Heart right ventricle (tissue), 16 donors: ENCODE measurements around the gene SEPTIN2. TPM values are rescaled to one million over a fixed set of nuclear protein-coding genes. Genes with fewer than 3 reads are reported as not detected.

ENCODE experiments used
- ATAC-seq, 8 donors: fragments of 200-7000 bp; cut with Tn5 transposase; one replicate each; pipeline ENCODE4 v1.9.1; 2020; ENCODE audit warnings: mild to moderate bottlenecking in 8 of 8, moderate library complexity in 8 of 8, moderate number of reproducible peaks in 1 of 8
- DNase-seq, 2 donors: peaks; one replicate each; pipeline ENCODE4 v3.0.0-alpha.2; 2020
- H3K27ac ChIP-seq, 10 donors: fragments of 200-600 bp; sonication (generic) in 2 of 10; one replicate each; pipeline versions ENCODE4 v1.5.0 to v1.8.0; 2020 to 2022; ENCODE audit warnings: mild to moderate bottlenecking in 3 of 10
- H3K27me3 ChIP-seq, 7 donors: fragments of 200-600 bp; one replicate each; pipeline ENCODE4 v1.8.0; 2021 to 2022; ENCODE audit warnings: mild to moderate bottlenecking in 2 of 7
- H3K36me3 ChIP-seq, 9 donors: fragments of 200-600 bp; sonication (generic) in 1 of 9; one replicate each; pipeline versions ENCODE4 v1.5.0 to v1.8.0; 2020 to 2022; ENCODE audit warnings: mild to moderate bottlenecking in 2 of 9
- H3K4me1 ChIP-seq, 9 donors: fragments of 200-600 bp; sonication (generic) in 1 of 9; one replicate each; pipeline versions ENCODE4 v1.5.0 to v1.8.0; 2020 to 2022; ENCODE audit warnings: mild to moderate bottlenecking in 4 of 9
- H3K4me3 ChIP-seq, 10 donors: fragments of 200-600 bp; sonication (generic) in 2 of 10; one replicate each; pipeline versions ENCODE4 v1.5.0 to v1.8.0; 2020 to 2022; ENCODE audit warnings: mild to moderate bottlenecking in 7 of 10, moderate library complexity in 2 of 10
- H3K9me3 ChIP-seq, 11 donors: fragments of 200-600 bp in 10 of 11; sonication (generic) in 2 of 11; one replicate each; pipeline versions ENCODE4 v1.5.0 to v1.8.0; 2013 to 2022; ENCODE audit warnings: mild to moderate bottlenecking in 2 of 11, control low read depth in 1 of 11, moderate library complexity in 1 of 11
- CTCF ChIP-seq, 9 donors: fragments of 200-600 bp; sonication (generic) in 2 of 9; IDR thresholded peaks; one replicate each; pipeline versions ENCODE4 v1.5.0 to v1.8.0; 2021 to 2022; ENCODE audit warnings: antibody characterized with exemption in 9 of 9, mild to moderate bottlenecking in 5 of 9, moderate library complexity in 1 of 9
- WGBS, 2 donors: extraction: QIAGEN DNeasy Blood & Tissue Kit; methylation state at CpG; one replicate each; pipeline ENCODE4 v1.1.7; 2013; ENCODE audit warnings: inconsistent platforms in 1 of 2; 5-methylcytosine and 5-hydroxymethylcytosine counted together
- intact Hi-C, 10 donors: fragments of 100-400 bp; cut with DNase I; formaldehyde crosslinking; loops; one replicate each; pipeline versions ENCODE4 v1.11.1 to v1.14.2; 2022
- polyA plus RNA-seq, 2 donors: library from polyadenylated mRNA; stranded (reverse); fragments of 200-250 nt; gene quantifications; one replicate each; pipeline ENCODE4 v1.2.3, GENCODE V29; 2013
- total RNA-seq, 10 donors: library from RNA; stranded (reverse); fragmentation: NEBNext Ultra II Directional in 3 of 10; extraction: Animal tissue kit (Norgen Biotek cat#: 25700) in 3 of 10; gene quantifications; one replicate each; pipeline versions ENCODE4 v1.2.1 to v1.2.4, GENCODE V29; 2021 to 2023
- donor health status: Arrhythmogenic right ventricular cardiomyopathy.
- donor health status: ischemic (EF 13 %, LVEDD 7.1; RV severe dilation, severe dysfunction).
- donor health status: healthy with polysubstance abuse.
- donor health status: DM: no; HTN: yes; CAD: no.
- donor health status: DM: no; HTN: no; CAD: no.
- donor health status: ischemic (EF 25% LVEDD 6.9; RV normal size, moderate dysfunction).
- donor health status: ischemic (EF 25% LVEDD 5.7; RV mildly dilated, moderate dysfunction).
- donor health status: healthy.
- donor health status: DM: yes; HTN: yes; CAD: no.
- donor health status: Ischemic cardiomyopathy.
- donor health status: ischemic (EF 35%, LVEDD 5.7; RV mildly dilated, moderate dysfunction).
- donor health status: nonischemic (EF 11% LVEDD 7.7; RV severe dilation, severe dysfunction).
- donor health status: DM: yes; HTN: yes; CAD: no.
- donor health status: PGD.
- donor health status: ischemic (EF 29% LVEDD 5.4; RV normal size, mild dysfunction).
- donor health status: nonischemic (EF 23%, LVEDD 6.1; RV moderate dilation, normal function).

SEPTIN2 gene
- total and polyA plus RNA-seq, 12 donors = 100 to 249 (median 188) TPM

- peaks cover 6 to 48% (median 39%) of the 10 kb centered on the region in 9 donors for H3K4me1 ChIP-seq
- ATAC-seq (peak; percentile 83 to 93 (median 90)), DNase-seq (peak; percentile 79 to 85)
- H3K27ac ChIP-seq = peak overlapping the region; percentile 63 to 96 (median 93)
- intact Hi-C loops = loop anchor here in 7 of 10 donors (2.0 to 5.0 kb wide), 3 partner anchors 40 to 45 kb away; partner anchors contain the start of genes HDLBP (in 4 of the 7) and SEPTIN2 (in 4 of the 7)
- peaks cover 0 to 24% (median 5%) of the 10 kb centered on the region in 9 donors for H3K36me3 ChIP-seq
- no peaks in the 10 kb centered on the region for H3K27me3 ChIP-seq
- peak overlapping the region; percentile 81 to 96 (median 91) for H3K4me3 ChIP-seq
- WGBS, 2 donors = 0 to 1% methylated on average over 37 of the region's 37 CpGs
- peaks cover 0 to 10% (median 0%) of the 10 kb centered on the region in 11 donors for H3K9me3 ChIP-seq
- no peak for TF ChIP-seq CTCF (IDR thresholded peaks at IDR 0.05)
Observed at GRCh38 chr2:241271706-241272302, 43.9 kb upstream of the SEPTIN2 start.

GRCh38 chr2:241272303-241273209 lies 43.2 kb upstream of the SEPTIN2 start:
- peak overlapping the region; percentile 63 to 96 (median 93) for H3K27ac ChIP-seq

GRCh38 chr2:241273210-241274020 lies 42.3 kb upstream of the SEPTIN2 start:
- no peak for TF ChIP-seq CTCF (IDR thresholded peaks at IDR 0.05)
- ATAC-seq (peak in 4 of 8 donors; percentile 1 to 5 (median 4)), DNase-seq (no peak)
- H3K27me3 ChIP-seq = no peaks in the 10 kb centered on the region
- peaks cover 0 to 8% (median 0%) of the 10 kb centered on the region in 9 donors for H3K36me3 ChIP-seq
- H3K4me1 ChIP-seq = peaks cover 6 to 48% (median 39%) of the 10 kb centered on the region in 9 donors
- peak overlapping the region; percentile 81 to 96 (median 91) for H3K4me3 ChIP-seq
- 51 to 52% methylated on average over 21 of the region's 21 CpGs for WGBS, 2 donors
- peaks cover 0 to 10% (median 0%) of the 10 kb centered on the region in 11 donors for H3K9me3 ChIP-seq
- intact Hi-C loops = loop anchor here in 7 of 10 donors (2.0 to 5.0 kb wide), 3 partner anchors 39 to 44 kb away; partner anchors contain the start of genes HDLBP (in 4 of the 7) and SEPTIN2 (in 4 of the 7)
- H3K27ac ChIP-seq = peak overlapping the region in 9 of 10 donors; percentile 85 to 96 (median 93)

More at GRCh38 chr2:241272303-241273209, 43.2 kb upstream of the SEPTIN2 start:
- no peak for TF ChIP-seq CTCF (IDR thresholded peaks at IDR 0.05)
- Histone ChIP-seq H3K27me3 (no peaks in the 10 kb centered on the region), H3K4me3 (peak overlapping the region; percentile 81 to 96 (median 91)), H3K4me1 (peaks cover 6 to 48% (median 39%) of the 10 kb centered on the region in 9 donors), H3K9me3 (peaks cover 0 to 10% (median 0%) of the 10 kb centered on the region in 11 donors), H3K36me3 (peaks cover 0 to 17% (median 1%) of the 10 kb centered on the region in 9 donors)
- intact Hi-C loops = loop anchor here in 7 of 10 donors (2.0 to 5.0 kb wide), 3 partner anchors 40 to 45 kb away; partner anchors contain the start of genes HDLBP (in 4 of the 7) and SEPTIN2 (in 4 of the 7)
- DNase-seq (peak; percentile 71 to 80), ATAC-seq (peak; percentile 82 to 89 (median 86))
- WGBS, 2 donors = 0 to 1% methylated on average over 64 to 102 of the region's 102 CpGs
